ENCODE data around the gene KDM5C. TPM values are rescaled to one million over a fixed set of nuclear protein-coding genes. Genes with fewer than 3 reads are reported as not detected.

Gene KDM5C
- total and polyA plus RNA-seq, 2 of the 8 experiments (the other 6 are each of a cell fraction or from before 2014, with no cell fraction given): 42.4 to 82.2 TPM

DNA sequence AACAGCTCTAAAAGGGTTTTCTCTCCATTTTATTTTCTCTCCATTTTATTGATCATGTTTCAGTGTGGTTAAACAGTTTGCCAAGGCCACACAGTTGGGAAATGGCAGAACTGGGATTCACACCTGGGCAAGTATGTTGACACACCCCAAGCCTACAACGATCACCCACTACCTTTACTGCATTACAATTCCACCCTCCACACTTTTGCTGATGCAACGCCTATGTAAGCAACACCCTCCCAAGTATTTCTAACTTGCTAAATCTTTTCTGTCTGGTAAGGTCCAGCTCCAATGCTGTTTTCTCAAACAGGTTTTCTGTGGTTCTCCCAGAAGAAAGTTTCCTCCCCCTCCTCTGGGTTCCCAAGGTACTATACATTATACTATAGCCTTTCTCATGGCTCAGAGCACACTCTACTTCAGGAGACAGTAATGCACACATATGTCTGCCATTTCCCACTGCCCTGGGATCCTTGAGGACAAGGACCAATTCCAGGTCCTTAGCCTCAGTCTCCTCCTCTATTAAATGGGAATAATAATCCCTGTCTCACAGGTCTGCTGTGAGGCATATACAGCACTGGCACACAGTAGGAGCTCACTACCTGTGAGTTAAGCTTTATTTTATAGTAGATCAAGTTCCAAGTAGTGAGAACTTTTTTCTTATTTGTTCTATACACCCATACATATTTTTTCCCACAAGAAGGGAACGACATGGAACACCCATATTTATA lies 28.4 kb upstream of the KDM5C start:
- H3K27ac ChIP-seq (ENCODE audit: low read depth, low read length): no peak overlapping the region
- no peak overlapping the region for H2BK15ac ChIP-seq (ENCODE audit: low read length)
- H2BK120ac ChIP-seq (replicated peaks; ENCODE audit: low read depth, low read length): no peak overlapping the region
- no peak overlapping the region for H3K23ac ChIP-seq (ENCODE audit: insufficient read length)
- no peaks in the 10 kb centered on the region for H3K79me1 ChIP-seq (ENCODE audit: low read depth, low read length)
- H2BK20ac ChIP-seq (ENCODE audit: low read length): no peak overlapping the region
- no peak overlapping the region for H3K56ac ChIP-seq (replicated peaks; ENCODE audit: insufficient read length, low read depth, low read length)
- H3K4me1 ChIP-seq (replicated peaks in 1 of 4; ENCODE audit: control insufficient read depth in 3 of 4, insufficient read depth in 4 of 4, low read length in 3 of 4): peaks cover 0 to 11% (median 4%) of the 10 kb centered on the region in 4 experiments; a peak in 5 of 7 replicates
- no peak overlapping the region for H3K4me3 ChIP-seq (ENCODE audit: extremely low read depth in 1 of 4, insufficient read depth in 2 of 4, low read depth in 3 of 4, low read length in 4 of 4)
- no peak overlapping the region for H3K4me2 ChIP-seq (ENCODE audit: insufficient read depth in 1 of 2, low read depth in 2 of 2, low read length in 2 of 2)
- WGBS, 2 experiments (ENCODE audit: extremely low coverage in 1 of 2, insufficient coverage in 1 of 2, insufficient read length in 1 of 2, insufficient replicate concordance in 2 of 2, low coverage in 1 of 2, low lambda C conversion rate in 2 of 2, missing lambda C conversion rate in 1 of 2): 89% methylated on average over 3 of the region's 3 CpGs; no CpG with 5 or more reads in 1 of the 2 experiments
- no peak overlapping the region for H2BK12ac ChIP-seq (ENCODE audit: low read depth, low read length)
- no peak overlapping the region for H3K4ac ChIP-seq (replicated peaks; ENCODE audit: insufficient read length, low read depth, low read length)
- no peaks in the 10 kb centered on the region for H3K23me2 ChIP-seq (ENCODE audit: low read depth, low read length)
- no peaks in the 10 kb centered on the region for H3K36me3 ChIP-seq (ENCODE audit: control insufficient read depth in 2 of 4, insufficient read depth in 4 of 4, low read length in 3 of 4)
- FAIRE-seq: no peak
- H2AFZ ChIP-seq (ENCODE audit: low read length): no peak overlapping the region
- H3K18ac ChIP-seq (ENCODE audit: extremely low read depth, low read length): no peak overlapping the region
- ChIA-PET POLR2A (ENCODE audit: partially characterized antibody) (interaction anchor here (1.2 kb wide), 2 partner anchors 12 to 63 kb away, joined by 3 read pairs; no protein-coding TSS in a partner anchor), CTCF (ENCODE audit: partially characterized antibody) (interaction anchor here (1.5 to 2.1 kb wide), 2 partner anchors 14 to 31 kb away, joined by 5 to 11 read pairs; no protein-coding TSS in a partner anchor)
- no peaks in the 10 kb centered on the region for H3K9me3 ChIP-seq (ENCODE audit: insufficient read depth in 2 of 2, low read depth in 1 of 2, low read length in 1 of 2)
- H4K8ac ChIP-seq (ENCODE audit: extremely low read depth, insufficient read depth, low read length): no peak overlapping the region
- no peak overlapping the region for H4K91ac ChIP-seq (replicated peaks; ENCODE audit: insufficient read length, low read length)
- H3K14ac ChIP-seq (ENCODE audit: insufficient read length): no peak overlapping the region
- no peak overlapping the region for H2BK5ac ChIP-seq (ENCODE audit: low read depth, low read length)
- no peak for DNase-seq (ENCODE audit: low read depth in 1 of 2, low spot score in 2 of 2)
- no peaks in the 10 kb centered on the region for H3K27me3 ChIP-seq (replicated peaks in 1 of 4; ENCODE audit: control insufficient read depth in 3 of 4, extremely low read depth in 1 of 4, insufficient read depth in 3 of 4, low read length in 3 of 4)
- no peak overlapping the region for H2AK5ac ChIP-seq (ENCODE audit: low read depth, low read length)
- H3K9ac ChIP-seq (replicated peaks in 1 of 4; ENCODE audit: extremely low read depth in 1 of 4, low read depth in 3 of 4, low read length in 3 of 4): no peak overlapping the region
- H4K20me1 ChIP-seq (replicated peaks in 1 of 2; ENCODE audit: control insufficient read depth in 1 of 2, insufficient read depth in 2 of 2, low read length in 2 of 2): peaks cover 0 to 1% of the 10 kb centered on the region in 2 experiments
- no peaks in the 10 kb centered on the region for H3K79me2 ChIP-seq (ENCODE audit: control insufficient read depth in 1 of 2, insufficient read depth in 2 of 2, low read length in 2 of 2)
- H4K5ac ChIP-seq (ENCODE audit: insufficient read length, low read depth, low read length): no peak overlapping the region
- no peak for TF ChIP-seq EGR1 (IDR thresholded peaks at IDR 0.05; ENCODE audit: borderline replicate concordance, low read depth, low read length)
- no peak for TF ChIP-seq ZNF274 (IDR thresholded peaks at IDR 0.05; ENCODE audit: borderline replicate concordance, extremely low read depth, low read length)
- no peak for TF ChIP-seq SIRT6 (IDR thresholded peaks at IDR 0.05; ENCODE audit: low read length)
- no peak for TF ChIP-seq MAFK (IDR thresholded peaks at IDR 0.05; ENCODE audit: low read depth, low read length)
- TF ChIP-seq PHF8 (conservative IDR thresholded peaks at IDR 0.05; ENCODE audit: low read depth, low read length): no peak
- no peak for TF ChIP-seq KDM1A (IDR thresholded peaks at IDR 0.05; ENCODE audit: borderline replicate concordance, low read length)
- TF ChIP-seq HDAC6 (IDR thresholded peaks at IDR 0.05; ENCODE audit: low read depth, low read length): no peak
- TF ChIP-seq SUZ12 (IDR thresholded peaks at IDR 0.05; ENCODE audit: low read length): no peak
- no peak for TF ChIP-seq POU5F1 (IDR thresholded peaks at IDR 0.05; ENCODE audit: low read depth, low read length)
- TF ChIP-seq KDM4A (IDR thresholded peaks at IDR 0.05; ENCODE audit: low read depth, low read length, severe bottlenecking): no peak
- TF ChIP-seq, protein P1, sequence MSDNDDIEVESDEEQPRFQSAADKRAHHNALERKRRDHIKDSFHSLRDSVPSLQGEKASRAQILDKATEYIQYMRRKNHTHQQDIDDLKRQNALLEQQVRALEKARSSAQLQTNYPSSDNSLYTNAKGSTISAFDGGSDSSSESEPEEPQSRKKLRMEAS (IDR thresholded peaks at IDR 0.05): no peak
- TF ChIP-seq, protein P2, sequence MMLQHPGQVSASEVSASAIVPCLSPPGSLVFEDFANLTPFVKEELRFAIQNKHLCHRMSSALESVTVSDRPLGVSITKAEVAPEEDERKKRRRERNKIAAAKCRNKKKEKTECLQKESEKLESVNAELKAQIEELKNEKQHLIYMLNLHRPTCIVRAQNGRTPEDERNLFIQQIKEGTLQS (IDR thresholded peaks at IDR 0.05; ENCODE audit: insufficient read depth, low read depth, low read length): no peak

Data from H1 (cell line).